Activated CD8-positive, alpha-beta memory T cell treated with anti-CD3 and anti-CD28 coated beads, Interleukin-2, amount 50 U/mL, for 1 hour (primary cell): Measurements from ENCODE around the gene RNF182.
"Not testable (repeated sequence)": the region's sequence is repeated elsewhere in the genome, so short reads cannot be mapped to it uniquely, and the experiment has no call there.

ENCODE experiments used
- DNase-seq: peaks from one replicate; pipeline ENCODE4 v3.0.0-alpha.2; 2020; ENCODE audit errors: extremely low read depth

The RNF182 gene, protein sequence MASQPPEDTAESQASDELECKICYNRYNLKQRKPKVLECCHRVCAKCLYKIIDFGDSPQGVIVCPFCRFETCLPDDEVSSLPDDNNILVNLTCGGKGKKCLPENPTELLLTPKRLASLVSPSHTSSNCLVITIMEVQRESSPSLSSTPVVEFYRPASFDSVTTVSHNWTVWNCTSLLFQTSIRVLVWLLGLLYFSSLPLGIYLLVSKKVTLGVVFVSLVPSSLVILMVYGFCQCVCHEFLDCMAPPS

GRCh38 chr6:13924949-13925881 lies at the start of gene RNF182:
Gene RNF182 (plus strand): TSS chr6:13924952. CDS start chr6:13977120, 52,168 bp downstream.
- DNase-seq, result no peak

DNA sequence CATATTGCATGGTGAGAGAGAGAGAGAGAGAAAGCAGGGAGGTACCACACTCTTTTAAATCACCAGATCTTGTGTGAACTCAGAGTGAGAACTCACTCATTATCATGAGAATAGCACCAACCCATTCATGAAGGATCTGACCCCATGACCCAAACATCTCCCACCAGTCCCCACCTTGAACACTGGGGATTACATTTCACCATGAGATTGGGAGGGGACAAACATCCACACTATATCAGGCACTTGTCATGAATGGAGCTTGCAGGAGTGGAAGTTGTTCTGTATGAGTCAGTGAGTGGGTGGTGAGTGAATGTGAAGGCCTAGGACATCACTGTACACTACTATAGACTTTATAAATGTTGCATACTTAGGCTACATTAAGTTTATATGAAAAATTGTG lies 47.7 kb upstream of the RNF182 start:
- DNase-seq, result no peak

- DNase-seq, result not testable (repeated sequence)
Observed at GRCh38 chr6:13880061-13880663, 44.6 kb upstream of the RNF182 start.

GRCh38 chr6:13881621-13882165 lies 43.1 kb upstream of the RNF182 start:
- no peak for DNase-seq

DNA sequence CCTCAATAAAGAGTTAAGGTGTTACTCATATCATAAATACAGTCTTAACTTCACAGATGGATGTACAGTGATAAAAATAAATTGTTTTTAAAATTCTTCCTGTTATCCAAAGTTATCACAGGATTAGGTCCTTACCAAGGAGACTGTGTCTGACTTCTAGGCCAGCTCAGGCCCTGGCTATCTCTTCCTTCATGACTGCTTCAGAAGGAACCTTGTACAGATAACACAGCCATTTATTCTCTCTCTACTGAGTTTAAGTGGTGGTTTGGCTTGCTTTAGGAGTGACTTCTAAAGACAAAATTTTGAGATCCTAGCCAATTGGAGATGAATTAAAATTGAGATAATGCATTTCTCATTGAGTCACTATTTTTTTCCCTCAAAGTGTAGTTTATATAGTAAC lies 40.8 kb upstream of the RNF182 start:
- DNase-seq, result no peak

DNA sequence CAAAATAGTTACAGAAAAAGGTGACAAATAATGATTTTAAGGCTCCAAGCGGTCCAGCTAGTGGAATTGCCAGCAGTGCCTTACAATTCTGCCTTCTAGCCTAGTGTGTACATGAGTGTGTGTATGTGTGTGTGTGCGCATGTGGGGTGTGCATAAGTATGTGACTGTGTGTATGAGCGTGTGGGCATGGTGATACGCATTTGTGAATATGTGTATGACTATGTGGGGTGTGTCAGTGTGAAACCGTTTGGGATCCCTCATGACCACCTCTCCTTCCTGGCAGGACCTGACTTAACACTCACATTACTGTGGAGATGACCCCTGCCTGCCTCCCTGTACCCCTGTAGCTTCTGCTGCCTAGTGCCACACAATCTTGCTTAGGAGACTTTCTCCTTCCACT lies 40.4 kb upstream of the RNF182 start:
- no peak for DNase-seq

- DNase-seq, result no peak
Observed at GRCh38 chr6:13885601-13886000, 39.2 kb upstream of the RNF182 start.

- DNase-seq, result no peak
Observed at GRCh38 chr6:13886949-13887348, 37.8 kb upstream of the RNF182 start.

- DNase-seq, result no peak
Observed at GRCh38 chr6:13892017-13892645, 32.6 kb upstream of the RNF182 start.

GRCh38 chr6:13902922-13903321 lies 21.8 kb upstream of the RNF182 start:
- no peak for DNase-seq

DNA sequence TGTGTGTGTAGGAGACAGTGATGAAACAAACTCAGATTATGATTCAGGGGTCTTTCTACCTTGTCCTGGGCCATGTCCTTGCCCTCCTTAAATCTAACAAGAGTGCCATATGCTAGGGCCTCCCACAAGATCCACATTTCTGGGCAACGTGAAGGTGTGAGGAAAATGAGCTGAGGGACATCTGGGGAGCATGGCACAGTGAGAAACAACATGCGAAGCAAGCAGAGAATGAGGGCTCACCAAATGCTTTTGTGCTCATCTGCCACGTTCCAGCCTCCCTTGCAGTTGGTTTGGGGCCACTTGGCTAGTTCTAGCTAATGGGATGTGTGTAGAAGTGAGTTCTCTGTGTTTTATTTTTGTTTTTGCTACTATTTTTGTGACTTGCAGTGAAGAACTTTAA lies 21.4 kb upstream of the RNF182 start:
- DNase-seq, result no peak

GRCh38 chr6:13907001-13907350 lies 17.8 kb upstream of the RNF182 start:
- no peak for DNase-seq

DNA sequence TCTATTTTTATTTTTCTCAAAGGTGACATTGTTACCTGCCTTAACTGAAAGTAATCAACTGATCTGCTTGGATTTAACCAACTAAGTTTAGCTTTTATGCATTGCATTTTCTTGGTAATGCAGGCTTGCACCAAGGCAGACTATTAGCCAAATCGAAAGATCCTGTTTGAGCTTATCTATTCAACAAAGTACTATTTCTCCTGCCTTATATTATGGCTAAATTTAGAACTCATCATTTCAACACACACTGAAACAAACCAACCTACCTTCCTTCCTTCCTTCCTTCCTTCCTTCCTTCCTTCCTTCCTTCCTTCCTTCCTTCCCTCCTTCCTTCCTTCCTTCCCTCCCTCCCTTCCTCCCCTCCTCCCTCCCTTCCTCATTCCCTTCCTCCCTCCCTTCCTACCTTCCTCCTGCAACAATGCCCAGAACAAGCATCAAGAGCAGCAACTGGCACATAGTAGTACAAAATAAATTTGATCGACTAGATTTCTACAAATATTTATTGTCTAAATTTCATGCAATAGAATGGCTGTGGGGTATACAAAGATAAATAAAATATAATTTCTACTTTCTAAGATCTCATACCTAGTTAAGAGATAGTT lies 17.0 kb upstream of the RNF182 start:
- no peak for DNase-seq

DNA sequence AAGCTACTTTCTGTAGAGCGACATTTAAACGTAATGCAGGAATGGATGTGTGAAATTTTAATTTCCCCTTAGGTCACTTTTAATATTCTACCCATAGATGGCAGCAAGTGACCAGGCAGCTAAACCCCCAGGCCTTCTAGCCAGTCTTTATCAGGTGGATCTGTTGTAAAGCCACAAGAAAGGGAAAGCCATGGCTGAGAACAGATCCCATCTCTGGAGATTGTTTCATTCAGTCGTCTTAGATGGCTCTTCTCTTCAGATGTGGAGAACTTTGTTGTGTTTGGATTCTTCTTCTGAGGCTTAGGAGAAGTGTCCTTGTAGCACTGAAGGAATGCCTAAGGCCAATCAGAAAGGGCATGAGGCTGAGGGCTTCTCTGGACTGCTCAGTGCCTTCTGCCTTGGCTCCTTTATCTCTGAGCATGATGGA lies 15.8 kb upstream of the RNF182 start:
- no peak for DNase-seq

- DNase-seq, result no peak
Observed at GRCh38 chr6:13910443-13910842, 14.3 kb upstream of the RNF182 start.

GRCh38 chr6:13911337-13911736 lies 13.4 kb upstream of the RNF182 start:
- no peak for DNase-seq

- no peak for DNase-seq
Observed at GRCh38 chr6:13913226-13914001, 11.3 kb upstream of the RNF182 start.

DNA sequence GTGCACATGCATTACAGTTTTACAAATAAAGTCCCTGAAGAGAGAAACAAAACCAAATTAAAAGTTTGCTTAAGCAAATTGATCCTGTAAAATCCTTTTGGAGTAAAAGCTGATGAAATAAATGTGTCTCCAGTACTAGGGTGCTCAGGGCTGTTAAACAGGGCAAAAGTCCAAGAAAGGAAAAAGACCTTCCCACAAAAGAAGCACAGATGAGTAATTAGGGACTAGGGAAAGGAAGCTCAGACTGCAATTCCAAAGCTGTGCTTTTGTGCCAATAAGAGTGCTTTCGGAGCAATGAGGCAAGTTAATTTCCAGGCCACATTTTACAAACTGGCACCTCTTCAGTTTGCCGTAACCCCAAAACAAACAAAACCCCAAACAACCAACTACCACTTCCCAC lies 10.4 kb upstream of the RNF182 start:
- DNase-seq, result no peak

DNA sequence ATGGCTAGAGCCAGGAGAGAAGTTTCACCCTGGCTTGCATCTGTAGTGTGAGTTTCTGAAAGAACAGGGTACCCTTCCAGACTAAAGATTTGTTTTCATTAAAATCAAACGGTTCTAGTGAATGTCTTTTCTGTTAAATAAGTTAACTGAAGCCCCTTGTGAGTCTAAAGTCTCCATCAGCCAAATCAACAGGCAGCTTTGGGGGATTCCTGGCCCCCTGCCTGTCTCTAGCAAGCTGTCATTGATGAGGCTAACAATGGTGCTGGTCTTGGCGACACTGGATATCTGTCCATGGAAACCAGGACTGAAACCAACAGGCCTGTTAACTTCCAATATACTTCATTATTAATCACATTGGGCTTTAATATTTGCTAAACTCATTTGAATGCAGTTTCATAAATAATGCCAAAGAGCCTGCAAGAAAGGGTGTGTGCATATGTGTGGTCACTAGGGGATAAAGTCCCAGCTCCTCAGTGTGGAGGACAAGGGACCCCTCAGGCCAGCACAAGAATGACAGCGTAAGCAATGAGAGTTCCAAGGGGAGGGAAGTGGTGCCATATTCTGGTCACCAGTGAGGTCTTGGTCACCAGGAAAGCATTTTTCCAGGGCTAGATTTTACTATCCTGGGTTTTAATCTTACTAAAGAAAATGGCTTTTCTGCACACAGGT lies 9.1 kb upstream of the RNF182 start:
- DNase-seq, result no peak

- no peak for DNase-seq
Observed at GRCh38 chr6:13916230-13916944, 8.4 kb upstream of the RNF182 start.
